SH-SY5Y (cell line): Measurements from ENCODE around the gene NR1D2.

ENCODE experiments used
- GATA2 ChIP-seq: IDR thresholded peaks from 2 replicates; pipeline ENCODE4 v1.6.1; 2011; ENCODE audit warnings: mild to moderate bottlenecking, low read depth, low read length
- GATA3 ChIP-seq: IDR thresholded peaks from 2 replicates; pipeline ENCODE4 v1.6.1; 2011; ENCODE audit warnings: low read depth, mild to moderate bottlenecking, low read length, moderate library complexity

- TF ChIP-seq GATA3 (no peak), GATA2 (no peak)
Measured at GRCh38 chr3:23971684-23972083, 26.6 kb downstream of the NR1D2 start.
